Lung (tissue), 12 donors: ENCODE results near the gene CNGA3. TPM values are rescaled to one million over a fixed set of nuclear protein-coding genes. Genes with fewer than 3 reads are reported as not detected.

Experiments used
- ATAC-seq: fragments of 200-7000 bp; cut with Tn5 transposase; one replicate; pipeline ENCODE4 v1.9.1; 2020; ENCODE audit warnings: moderate number of reproducible peaks; ENCODE audit not compliant: insufficient read depth, low FRiP score
- DNase-seq, 3 donors: peaks; one replicate each; pipeline ENCODE4 v3.0.0-alpha.2; 2013 to 2017
- H3K27ac ChIP-seq, 2 donors: one replicate each; pipeline ENCODE4 v1.5.1; 2013; ENCODE audit warnings: mild to moderate bottlenecking in 2 of 2, moderate library complexity in 2 of 2, control low read depth in 1 of 2, inconsistent platforms in 1 of 2, low read depth in 1 of 2, low read length in 1 of 2
- H3K27me3 ChIP-seq, 3 donors: one replicate each; pipeline ENCODE4 v1.5.1; 2013; ENCODE audit warnings: low read length in 2 of 3; ENCODE audit not compliant: control insufficient read depth in 3 of 3, insufficient read depth in 3 of 3
- H3K36me3 ChIP-seq, 4 donors: one replicate each; pipeline ENCODE4 v1.5.1; 2013; ENCODE audit warnings: low read length in 4 of 4, mild to moderate bottlenecking in 1 of 4, moderate library complexity in 1 of 4; ENCODE audit not compliant: control insufficient read depth in 4 of 4, insufficient read depth in 4 of 4
- H3K4me1 ChIP-seq, 5 donors: one replicate each; pipeline ENCODE4 v1.5.1; 2013; ENCODE audit warnings: low read length in 5 of 5, mild to moderate bottlenecking in 2 of 5, moderate library complexity in 1 of 5; ENCODE audit not compliant: control insufficient read depth in 5 of 5, insufficient read depth in 5 of 5
- H3K4me3 ChIP-seq: one replicate; pipeline ENCODE4 v1.5.1; 2013; ENCODE audit warnings: mild to moderate bottlenecking, control low read depth, moderate library complexity
- H3K9ac ChIP-seq, 2 donors: one replicate each; pipeline ENCODE4 v1.5.1; 2013; ENCODE audit warnings: low read length in 2 of 2, control low read depth in 1 of 2; ENCODE audit not compliant: insufficient read depth in 1 of 2
- H3K9me3 ChIP-seq, 4 donors: one replicate each; pipeline ENCODE4 v1.5.1; 2013; ENCODE audit warnings: low read length in 3 of 4, mild to moderate bottlenecking in 1 of 4, moderate library complexity in 1 of 4; ENCODE audit not compliant: control insufficient read depth in 4 of 4, insufficient read depth in 3 of 4
- CTCF ChIP-seq: IDR thresholded peaks from 2 replicates; pipeline ENCODE4 v1.5.1; 2012; ENCODE audit warnings: mild to moderate bottlenecking; ENCODE audit errors: control extremely low read depth, extremely low read depth
- WGBS, 2 donors: extraction: QIAGEN DNeasy Blood & Tissue Kit; methylation state at CpG; one replicate each; pipeline ENCODE4 v1.1.7; 2013; 5-methylcytosine and 5-hydroxymethylcytosine counted together
- polyA plus RNA-seq, 2 donors: library from polyadenylated mRNA; stranded (reverse); fragments of 200-250 nt; gene quantifications; one replicate each; pipeline ENCODE4 v1.2.1, GENCODE V29; 2013
- total RNA-seq, 2 donors: library from RNA; depleted of rRNA in 1 of 2; stranded (reverse); fragments of >200 nt in 1 of 2; gene quantifications; one replicate each; pipeline ENCODE4 v1.2.1, GENCODE V29; 2014 to 2021
- donor health status: control.
- donor health status: control.
- donor health status: Bipolar disorder and iron deficiency.
- donor health status: healthy.
- donor health status: DM: yes; HTN: yes; CAD: no.

The CNGA3 gene
- total and polyA plus RNA-seq, 4 donors = 0.06 to 0.40 (median 0.18) TPM

GRCh38 chr2:98382739-98383138 is 36.5 kb downstream of the CNGA3 start:
- no peaks in the 10 kb centered on the region for H3K9me3 ChIP-seq
- no peaks in the 10 kb centered on the region for H3K36me3 ChIP-seq
- no peak overlapping the region for H3K4me3 ChIP-seq
- no peak overlapping the region for H3K9ac ChIP-seq
- no peak for TF ChIP-seq CTCF
- H3K4me1 ChIP-seq = peaks cover 0 to 14% (median 6%) of the 10 kb centered on the region in 5 donors
- H3K27me3 ChIP-seq = peaks cover 0 to 6% (median 0%) of the 10 kb centered on the region in 3 donors
- WGBS, 2 donors = 85 to 87% methylated on average over 7 of the region's 7 CpGs
- no peak for DNase-seq
- no peak for ATAC-seq
- H3K27ac ChIP-seq = no peak overlapping the region

- no peaks in the 10 kb centered on the region for H3K9me3 ChIP-seq
- WGBS, 2 donors = 59 to 75% methylated on average over 6 of the region's 6 CpGs
- ATAC-seq (no peak), DNase-seq (no peak)
- H3K27me3 ChIP-seq = peaks cover 0 to 6% (median 0%) of the 10 kb centered on the region in 3 donors
- no peak overlapping the region for H3K9ac ChIP-seq
- no peaks in the 10 kb centered on the region for H3K36me3 ChIP-seq
- H3K4me1 ChIP-seq = peaks cover 0 to 14% (median 6%) of the 10 kb centered on the region in 5 donors
- H3K4me3 ChIP-seq = no peak overlapping the region
- TF ChIP-seq CTCF = no peak
- no peak overlapping the region for H3K27ac ChIP-seq
Measured at GRCh38 chr2:98383166-98383565, 36.9 kb downstream of the CNGA3 start.

DNA sequence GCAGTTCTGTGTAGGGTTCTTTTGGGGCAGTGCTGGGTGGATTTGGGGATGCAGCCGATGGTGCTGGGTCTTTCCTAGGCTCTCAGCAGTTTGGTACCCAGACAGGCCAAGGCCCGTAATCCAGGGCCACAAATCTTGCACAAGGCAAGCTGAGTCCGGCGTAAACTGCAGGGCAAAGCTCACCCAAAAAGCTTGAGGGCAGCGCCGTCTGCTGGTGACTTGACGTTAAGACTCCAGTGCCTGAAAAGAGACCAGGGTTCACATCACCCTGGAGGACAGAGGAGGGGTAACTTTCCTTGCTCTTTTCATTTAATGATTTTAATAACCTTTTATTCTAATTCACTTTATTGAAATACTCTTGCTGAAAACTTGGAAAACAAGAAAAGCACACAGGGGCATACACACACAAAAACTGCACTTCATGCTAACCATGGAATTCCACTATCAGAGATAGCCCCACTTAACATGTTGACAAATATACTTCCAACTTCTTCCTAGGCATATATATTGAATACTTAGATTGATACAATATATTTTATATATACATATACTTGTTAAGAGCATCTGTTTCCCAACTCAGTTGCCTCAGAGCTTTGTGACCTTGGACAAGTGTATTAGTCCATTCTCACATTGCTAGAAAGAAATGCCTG is 38.9 kb downstream of the CNGA3 start:
- 6 to 8% methylated on average over 7 of the region's 7 CpGs for WGBS, 2 donors
- H3K27me3 ChIP-seq = peaks cover 0 to 6% (median 0%) of the 10 kb centered on the region in 3 donors
- H3K4me1 ChIP-seq = peaks cover 0 to 9% (median 0%) of the 10 kb centered on the region in 5 donors
- no peaks in the 10 kb centered on the region for H3K9me3 ChIP-seq
- H3K9ac ChIP-seq = no peak overlapping the region
- H3K4me3 ChIP-seq = no peak overlapping the region
- TF ChIP-seq CTCF = peak; percentile 92
- H3K36me3 ChIP-seq = no peaks in the 10 kb centered on the region
- ATAC-seq (peak; percentile 75), DNase-seq (peak; percentile 75 to 82 (median 82))
- H3K27ac ChIP-seq = no peak overlapping the region
